Inflammatory macrophage treated with lipopolysaccharide for 4 hours (primary cell): ENCODE measurements around the gene CTIF.

Source experiments
- DNase-seq: peaks from one replicate; pipeline ENCODE4 v3.0.0-alpha.2; 2020

The CTIF gene

GRCh38 chr18:48879008-48879431 is 340.2 kb downstream of the CTIF start:
- DNase-seq = no peak

DNA sequence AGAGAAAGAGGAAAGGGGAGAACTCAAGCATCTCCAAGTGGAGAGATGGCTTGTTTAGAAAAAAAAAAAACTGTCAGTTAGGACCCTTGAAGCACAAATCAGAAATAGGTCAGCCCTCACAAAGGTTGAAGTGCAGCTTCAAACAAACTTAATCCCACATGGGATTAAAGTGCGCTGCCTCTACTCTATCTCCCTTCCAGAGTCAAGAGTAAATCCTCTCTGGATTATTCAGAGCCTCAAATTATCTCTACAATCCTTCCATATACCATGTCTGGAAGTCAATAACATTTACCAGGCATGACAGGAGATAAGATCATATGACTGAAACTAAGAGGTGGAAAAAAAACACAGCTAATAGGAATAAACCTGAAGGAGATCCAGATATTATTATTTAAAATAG is 342.1 kb downstream of the CTIF start:
- no peak for DNase-seq

- no peak for DNase-seq
Measured at GRCh38 chr18:48882379-48882778, 343.5 kb downstream of the CTIF start.

DNA sequence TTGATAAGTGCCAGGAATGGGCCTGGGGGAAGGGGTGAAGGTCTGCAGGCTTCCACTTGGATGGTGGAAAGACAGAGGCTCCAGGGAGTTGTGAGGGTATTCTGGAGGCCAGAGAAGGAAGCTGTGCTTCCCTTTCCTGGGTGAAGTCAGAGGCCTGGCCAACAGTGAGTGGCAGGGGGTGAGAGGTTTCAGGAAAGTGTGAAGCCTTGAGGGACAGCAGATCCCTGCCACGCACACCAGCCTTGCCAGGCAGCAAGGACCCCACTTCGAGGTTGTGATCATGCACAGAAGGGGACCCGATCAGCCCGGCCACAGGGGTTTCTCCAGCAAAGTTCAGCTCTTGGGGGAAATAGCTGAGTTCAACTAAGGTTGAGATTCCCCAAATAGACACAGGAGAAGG is 345.5 kb downstream of the CTIF start:
- peak; percentile 38 for DNase-seq

DNA sequence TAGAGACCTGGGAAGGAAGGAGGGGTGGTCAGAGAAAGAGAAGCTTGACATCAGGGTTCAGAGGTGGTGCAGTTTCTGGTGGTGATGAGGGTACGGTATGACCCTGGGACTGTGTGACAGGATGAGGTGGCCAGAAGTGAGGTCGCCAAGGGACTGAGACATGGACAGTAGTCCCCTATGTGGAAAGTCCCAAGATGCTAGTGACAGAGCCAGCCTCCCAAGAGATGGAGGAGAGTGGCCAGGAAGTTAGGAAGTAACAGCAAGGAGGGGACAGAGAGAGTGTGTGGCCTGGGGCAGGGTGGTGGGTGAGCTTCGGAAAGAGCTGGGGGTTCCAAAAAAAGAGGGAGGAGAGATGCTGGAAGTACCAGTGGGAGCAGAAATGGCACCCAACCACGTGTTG is 345.9 kb downstream of the CTIF start:
- DNase-seq = peak; percentile 50

DNA sequence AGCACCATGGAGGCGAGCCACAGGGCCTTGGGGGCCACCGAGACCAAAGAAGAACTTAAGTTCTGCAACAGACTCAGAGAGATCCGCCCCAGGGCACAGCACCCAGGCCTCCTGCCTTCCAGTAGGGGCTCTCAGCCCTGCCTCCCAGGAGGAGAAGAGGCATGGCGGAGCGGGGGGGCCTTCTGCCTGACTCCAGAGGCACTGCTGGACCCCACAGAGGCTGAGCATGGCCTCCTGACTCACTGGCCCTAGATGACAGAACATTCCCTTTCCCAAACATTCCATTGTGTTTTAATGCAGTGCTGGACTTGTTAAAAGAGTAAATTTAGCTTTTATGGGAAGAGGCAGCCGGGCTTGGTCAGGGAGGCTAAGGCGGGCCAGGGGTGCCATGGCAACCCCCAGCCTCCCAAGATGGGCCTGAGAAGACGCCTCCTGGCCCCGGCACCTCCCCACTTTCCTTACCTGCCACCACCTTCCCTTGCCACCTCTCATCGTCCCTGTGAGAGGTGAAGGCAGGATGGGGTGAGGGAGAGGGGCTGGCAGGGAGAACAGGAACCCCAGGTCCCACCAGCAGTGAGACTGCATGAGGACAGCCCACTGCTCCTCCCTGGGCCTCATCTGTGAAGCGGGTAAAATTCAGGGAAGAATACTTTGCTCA is 346.6 kb downstream of the CTIF start:
- DNase-seq = no peak

- DNase-seq = no peak
Measured at GRCh38 chr18:48885924-48886400, 347.1 kb downstream of the CTIF start.

DNA sequence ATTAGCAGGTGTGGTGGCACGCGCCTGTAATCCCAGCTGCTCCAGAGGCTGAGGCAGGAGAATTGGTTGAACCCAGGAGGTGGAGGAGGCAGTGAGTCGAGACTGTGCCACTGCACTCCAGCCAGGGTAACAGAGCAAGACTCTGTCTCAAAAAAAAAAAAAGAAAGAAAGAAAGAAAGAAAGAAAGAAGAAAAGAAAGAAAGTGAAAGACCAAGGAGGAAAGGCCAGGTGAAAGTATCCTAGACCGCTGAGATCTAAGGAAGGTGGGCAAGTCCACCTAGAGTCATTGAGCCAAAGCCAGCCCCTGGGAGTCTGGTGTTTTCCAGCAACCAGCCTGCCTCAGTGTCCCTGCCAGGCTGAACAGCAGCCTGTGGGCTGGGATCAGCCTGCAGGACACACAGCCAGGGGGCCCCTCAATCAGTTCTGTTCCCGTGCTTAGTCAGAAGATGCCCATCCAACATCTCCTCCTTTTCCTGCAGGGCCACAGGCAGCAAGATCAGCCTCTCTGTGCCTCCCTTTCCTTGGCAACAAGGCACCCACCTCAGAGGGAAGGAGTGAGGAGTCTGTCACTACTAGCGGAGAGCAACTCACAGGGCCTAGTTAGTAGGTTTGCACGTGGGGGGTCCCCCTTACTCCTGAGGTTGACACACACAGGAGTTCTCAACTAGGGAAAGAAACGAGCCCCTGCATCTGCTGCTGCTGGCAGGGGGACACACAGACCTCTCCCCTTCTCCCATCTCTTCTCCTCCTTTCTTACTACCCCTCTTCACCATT is 347.9 kb downstream of the CTIF start:
- DNase-seq = no peak

- DNase-seq = no peak
Measured at GRCh38 chr18:48887294-48887904, 348.6 kb downstream of the CTIF start.

DNA sequence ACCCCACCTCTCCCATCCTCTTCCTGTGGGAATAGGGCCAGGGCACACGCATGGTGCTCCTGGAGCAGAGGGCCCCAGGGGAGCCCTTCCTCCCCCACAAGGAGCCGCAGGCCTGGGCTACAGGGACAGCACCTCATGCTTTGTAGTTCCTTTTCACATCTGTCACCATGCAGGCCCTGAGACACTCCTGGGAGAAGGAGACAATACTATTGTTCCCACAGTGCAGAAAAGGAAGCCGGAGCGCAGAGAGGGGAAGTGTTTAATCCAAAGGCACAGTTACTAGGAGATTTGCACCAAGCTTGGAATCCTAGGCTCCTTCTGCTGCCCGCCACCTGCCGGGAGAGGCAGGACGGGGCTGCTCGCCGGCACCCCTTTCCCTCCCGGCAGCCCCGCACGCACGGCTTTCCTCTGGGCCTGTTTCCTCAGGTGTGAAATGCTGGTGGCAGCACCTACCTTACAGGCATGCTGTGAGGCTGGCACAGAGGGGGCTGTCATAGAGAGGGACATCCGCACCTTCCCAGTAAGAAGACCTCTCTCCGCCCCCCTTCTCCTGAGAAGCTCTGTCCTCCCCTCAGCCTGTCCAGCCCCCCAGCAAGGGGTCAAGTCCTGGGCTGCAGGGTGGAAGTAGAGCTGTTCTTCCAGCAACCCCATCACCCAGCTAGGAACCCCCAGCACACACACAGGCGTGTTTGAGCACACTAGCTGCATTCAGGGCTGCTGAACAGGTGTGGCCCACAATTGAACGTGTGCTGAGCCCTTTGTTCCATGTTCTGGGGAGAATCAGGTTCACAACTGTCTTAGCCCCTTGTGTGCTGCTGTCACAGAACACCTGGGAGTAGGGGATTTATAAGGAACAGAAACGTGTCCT is 349.3 kb downstream of the CTIF start:
- no peak for DNase-seq

DNA sequence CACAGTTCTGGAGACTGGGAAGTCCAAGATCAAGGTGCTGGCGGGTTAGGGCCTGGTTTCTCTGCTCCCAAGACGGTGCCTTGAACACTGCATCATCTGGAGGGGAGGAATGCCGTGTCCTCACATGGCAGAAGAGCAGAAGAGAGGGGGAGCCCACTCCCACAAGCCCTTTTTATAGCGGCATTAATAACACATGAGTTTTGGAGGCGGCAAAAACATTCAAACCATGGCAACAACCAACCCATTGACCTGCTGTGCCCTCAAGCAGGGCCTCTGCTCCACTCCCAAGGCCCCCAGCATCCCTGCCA is 349.9 kb downstream of the CTIF start:
- no peak for DNase-seq

- DNase-seq = no peak
Measured at GRCh38 chr18:48889115-48889941, 350.5 kb downstream of the CTIF start.

GRCh38 chr18:48889981-48890762 is 351.3 kb downstream of the CTIF start:
- DNase-seq = no peak

DNA sequence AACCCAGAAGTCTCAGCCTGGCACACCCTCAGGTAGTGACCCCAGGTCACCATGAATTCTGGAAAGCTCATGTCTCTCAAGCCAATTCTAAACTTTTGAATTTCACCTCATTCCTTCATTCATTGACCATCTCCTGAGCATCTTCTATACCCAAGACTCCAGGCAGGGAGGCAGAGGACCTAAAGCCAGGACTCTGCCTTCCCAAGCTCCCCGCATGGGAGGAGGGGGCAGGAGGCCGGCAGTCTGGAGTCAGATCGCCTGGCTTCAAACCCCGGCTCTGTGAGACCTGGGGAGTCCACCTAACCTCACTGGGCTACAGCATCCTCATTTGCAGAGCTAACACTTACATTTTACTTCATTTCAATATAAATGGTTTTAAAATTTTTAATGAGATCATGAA is 352.9 kb downstream of the CTIF start:
- no peak for DNase-seq

GRCh38 chr18:48892146-48892855 is 353.5 kb downstream of the CTIF start:
- DNase-seq = no peak

DNA sequence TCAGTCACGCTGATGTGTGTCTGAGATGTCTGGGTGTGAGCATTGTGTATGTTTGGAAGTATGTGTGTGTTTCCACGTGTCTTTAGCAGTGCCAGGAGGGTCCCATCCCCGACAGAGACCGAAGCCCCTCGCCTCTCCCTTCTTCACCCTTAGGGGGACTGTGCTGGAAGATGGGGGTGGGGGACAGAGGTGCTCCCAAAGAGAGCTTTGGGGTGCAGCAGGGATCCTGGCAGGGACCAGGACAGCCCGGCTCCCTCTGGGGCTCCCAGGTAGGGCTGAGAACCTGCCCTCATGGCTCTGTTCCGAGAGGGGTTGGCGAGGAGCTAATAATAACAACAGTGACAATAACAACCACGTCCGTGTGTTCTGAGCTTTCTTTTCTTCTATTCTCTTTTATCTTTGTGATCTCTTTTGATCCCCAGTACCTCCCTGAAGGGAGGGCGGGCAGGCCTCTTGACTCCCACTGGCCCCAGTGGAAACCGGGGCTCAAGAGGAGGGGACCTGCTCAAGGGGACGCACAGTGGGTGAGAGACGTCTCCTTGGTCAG is 354.3 kb downstream of the CTIF start:
- DNase-seq = no peak

- no peak for DNase-seq
Measured at GRCh38 chr18:48893608-48894600, 355.1 kb downstream of the CTIF start.

- DNase-seq = no peak
Measured at GRCh38 chr18:48894799-48895346, 356.0 kb downstream of the CTIF start.

DNA sequence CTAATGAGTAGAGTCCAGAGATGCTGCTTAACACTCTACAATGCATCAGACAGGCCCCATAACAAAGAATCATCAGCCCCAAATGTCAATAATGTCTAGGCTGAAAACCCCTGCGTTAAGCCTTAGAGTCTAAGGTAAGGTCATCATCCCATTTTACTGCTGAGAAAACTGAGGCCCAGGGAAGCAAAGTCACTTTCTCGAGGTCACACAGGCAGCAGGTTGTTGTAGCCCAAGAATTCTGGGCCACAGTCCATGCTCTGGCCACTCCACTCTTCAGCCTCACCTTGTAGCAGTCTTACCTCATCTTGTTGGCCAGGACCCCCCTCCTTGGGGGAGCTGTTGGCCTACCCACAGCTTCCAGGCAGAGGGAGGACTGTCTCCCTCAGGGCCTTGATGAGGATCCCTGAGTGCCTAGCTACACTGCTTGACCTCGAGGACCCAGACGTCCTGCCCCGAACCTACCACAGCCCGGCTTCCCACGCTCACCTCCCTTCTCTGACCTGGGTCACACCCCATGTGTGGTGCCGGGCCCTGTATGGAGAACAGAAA is 357.6 kb downstream of the CTIF start:
- DNase-seq = no peak
